HEK293 (cell line): ENCODE results near the gene NLGN1.

Experiments
- CTCF ChIA-PET: fragments of 350-600 bp; formaldehyde crosslinking; extraction: SDS; loops from one replicate; lab custom pipeline; 2021; ENCODE audit warnings: antibody characterized with exemption; lab: Yijun Ruan, JAX
- POLR2A ChIA-PET: fragments of 300-600 bp; formaldehyde crosslinking; extraction: SDS; loops from one replicate; lab custom pipeline; 2020; ENCODE audit warnings: antibody characterized with exemption, inconsistent platforms; lab: Yijun Ruan, JAX
- H3K27ac ChIP-seq: fragments of 200-500 bp; sonication (Bioruptor generic); 2 replicates; pipeline ENCODE4 v1.5.1; 2014; ENCODE audit warnings: low read depth, low read length, control low read depth, inconsistent platforms; ENCODE audit errors: extremely low read depth
- H3K36me3 ChIP-seq, 2 experiments: fragments of 200-500 bp in 1 of 2; sonication (Bioruptor generic) in 1 of 2; 1 replicate in 1 of 2; 2 replicates in 1 of 2; pipeline ENCODE4 v1.5.1; 2014 to 2017; ENCODE audit warnings: inconsistent platforms in 2 of 2, low read length in 2 of 2; ENCODE audit not compliant: control insufficient read depth in 2 of 2, insufficient read depth in 1 of 2
- H3K4me1 ChIP-seq: fragments of 200-500 bp; sonication (Bioruptor generic); 2 replicates; pipeline ENCODE4 v1.5.1; 2014; ENCODE audit warnings: mild to moderate bottlenecking, low read length, inconsistent platforms; ENCODE audit not compliant: control insufficient read depth, insufficient read depth
- H3K4me3 ChIP-seq: 2 replicates; pipeline ENCODE4 v1.5.1; 2011; ENCODE audit warnings: low read depth, mild to moderate bottlenecking, control low read depth, low read length, moderate library complexity
- H3K9me3 ChIP-seq: fragments of 200-500 bp; sonication (Bioruptor generic); 2 replicates; pipeline ENCODE4 v1.5.1; 2014; ENCODE audit warnings: low read depth, low read length, inconsistent platforms; ENCODE audit not compliant: control insufficient read depth, insufficient read depth
- GFI1B ChIP-seq: fragments of 450-650 bp; formaldehyde crosslinking; IDR thresholded peaks from 2 replicates; pipeline ENCODE4 v1.5.1; 2016; ENCODE audit warnings: missing biosample characterization, missing genetic modification characterization
- GLI2 ChIP-seq: fragments of 450-650 bp; formaldehyde crosslinking; IDR thresholded peaks from 2 replicates; pipeline ENCODE4; 2017; ENCODE audit warnings: missing biosample characterization, missing genetic modification characterization, low read depth, borderline replicate concordance
- GLIS2 ChIP-seq: fragments of 450-650 bp; formaldehyde crosslinking; IDR thresholded peaks from 2 replicates; pipeline ENCODE4 v1.5.1; 2016; ENCODE audit warnings: missing biosample characterization, missing genetic modification characterization
- KLF8 ChIP-seq: fragments of 450-650 bp; formaldehyde crosslinking; IDR thresholded peaks from 2 replicates; pipeline ENCODE4 v1.5.1; 2016; ENCODE audit warnings: missing biosample characterization, missing genetic modification characterization
- KLF9 ChIP-seq: fragments of 450-650 bp; formaldehyde crosslinking; IDR thresholded peaks from 2 replicates; pipeline ENCODE4 v1.5.1; 2016; ENCODE audit warnings: missing biosample characterization, missing genetic modification characterization, low read depth
- REPIN1 ChIP-seq: fragments of 450-650 bp; formaldehyde crosslinking; IDR thresholded peaks from 2 replicates; pipeline ENCODE4 v1.5.1; 2017; ENCODE audit warnings: missing biosample characterization, missing genetic modification characterization, low read depth
- REST ChIP-seq: fragments of 450-650 bp; formaldehyde crosslinking; IDR thresholded peaks from 2 replicates; pipeline ENCODE4 v1.5.1; 2016; ENCODE audit warnings: missing biosample characterization, missing genetic modification characterization
- SALL2 ChIP-seq: fragments of 450-650 bp; formaldehyde crosslinking; IDR thresholded peaks from 2 replicates; pipeline ENCODE4 v1.5.0; 2017; ENCODE audit warnings: missing biosample characterization, mild to moderate bottlenecking, missing genetic modification characterization, borderline replicate concordance
- SETDB1 ChIP-seq: IDR thresholded peaks from one replicate; pipeline ENCODE4 v1.6.1; 2017; ENCODE audit warnings: mild to moderate bottlenecking, low read length, moderate library complexity, mixed read lengths; ENCODE audit not compliant: insufficient read length
- SP7 ChIP-seq: fragments of 450-650 bp; formaldehyde crosslinking; IDR thresholded peaks from 2 replicates; pipeline ENCODE4 v1.5.1; 2016; ENCODE audit warnings: missing biosample characterization, missing genetic modification characterization
- ZBTB7A ChIP-seq: fragments of 450-650 bp; formaldehyde crosslinking; IDR thresholded peaks from 2 replicates; pipeline ENCODE4 v1.5.1; 2016; ENCODE audit warnings: low read depth, missing biosample characterization, missing genetic modification characterization
- ZEB2 ChIP-seq: fragments of 450-650 bp; formaldehyde crosslinking; IDR thresholded peaks from 2 replicates; pipeline ENCODE4 v1.5.1; 2016; ENCODE audit warnings: missing biosample characterization, missing genetic modification characterization
- ZNF10 ChIP-seq: fragments of 450-650 bp; formaldehyde crosslinking; IDR thresholded peaks from 2 replicates; pipeline ENCODE4 v1.5.1; 2017; ENCODE audit warnings: missing biosample characterization, missing genetic modification characterization
- ZNF114 ChIP-seq: fragments of 450-650 bp; formaldehyde crosslinking; IDR thresholded peaks from 2 replicates; pipeline ENCODE4 v1.5.0; 2017; ENCODE audit warnings: missing biosample characterization, missing genetic modification characterization
- ZNF133 ChIP-seq: fragments of 450-650 bp; formaldehyde crosslinking; IDR thresholded peaks from 2 replicates; pipeline ENCODE4 v1.5.1; 2016; ENCODE audit warnings: missing biosample characterization, missing genetic modification characterization
- ZNF140 ChIP-seq: fragments of 450-650 bp; formaldehyde crosslinking; IDR thresholded peaks from 2 replicates; pipeline ENCODE4 v1.5.1; 2016; ENCODE audit warnings: missing biosample characterization, missing genetic modification characterization
- ZNF169 ChIP-seq: fragments of 450-650 bp; formaldehyde crosslinking; IDR thresholded peaks from 2 replicates; pipeline ENCODE4 v1.5.1; 2016; ENCODE audit warnings: missing biosample characterization, missing genetic modification characterization
- ZNF184 ChIP-seq: fragments of 450-650 bp; IDR thresholded peaks from 2 replicates; pipeline ENCODE4 v1.5.1; 2018; ENCODE audit warnings: missing biosample characterization, mild to moderate bottlenecking, missing genetic modification characterization
- ZNF211 ChIP-seq: fragments of 450-650 bp; formaldehyde crosslinking; IDR thresholded peaks from 2 replicates; pipeline ENCODE4 v1.5.1; 2016; ENCODE audit warnings: low read depth, missing biosample characterization, missing genetic modification characterization
- ZNF239 ChIP-seq: fragments of 450-650 bp; formaldehyde crosslinking; IDR thresholded peaks from 2 replicates; pipeline ENCODE4 v1.5.1; 2016; ENCODE audit warnings: missing biosample characterization, missing genetic modification characterization
- ZNF292 ChIP-seq: fragments of 450-650 bp; formaldehyde crosslinking; IDR thresholded peaks from 2 replicates; pipeline ENCODE4 v1.5.1; 2016; ENCODE audit warnings: low read depth, missing biosample characterization, missing genetic modification characterization, borderline replicate concordance
- ZNF350 ChIP-seq: fragments of 450-650 bp; formaldehyde crosslinking; IDR thresholded peaks from 2 replicates; pipeline ENCODE4 v1.5.0; 2017; ENCODE audit warnings: missing biosample characterization, mild to moderate bottlenecking, missing genetic modification characterization
- ZNF37A ChIP-seq: fragments of 450-650 bp; IDR thresholded peaks from 2 replicates; pipeline ENCODE4 v1.5.1; 2018; ENCODE audit warnings: missing biosample characterization, missing genetic modification characterization
- ZNF513 ChIP-seq: fragments of 450-650 bp; IDR thresholded peaks from 2 replicates; pipeline ENCODE4 v1.5.1; 2018; ENCODE audit warnings: missing biosample characterization, missing genetic modification characterization
- ZNF560 ChIP-seq: fragments of 450-650 bp; formaldehyde crosslinking; IDR thresholded peaks from 2 replicates; pipeline ENCODE4 v1.5.1; 2017; ENCODE audit warnings: missing biosample characterization, missing genetic modification characterization, borderline replicate concordance
- ZNF571 ChIP-seq: fragments of 450-650 bp; formaldehyde crosslinking; IDR thresholded peaks from 2 replicates; pipeline ENCODE4 v1.5.0; 2017; ENCODE audit warnings: missing biosample characterization, missing genetic modification characterization
- ZNF580 ChIP-seq: fragments of 450-650 bp; formaldehyde crosslinking; IDR thresholded peaks from 2 replicates; pipeline ENCODE4 v1.5.1; 2016; ENCODE audit warnings: missing biosample characterization, missing genetic modification characterization
- ZNF585B ChIP-seq: fragments of 450-650 bp; formaldehyde crosslinking; IDR thresholded peaks from 2 replicates; pipeline ENCODE4 v1.5.1; 2016; ENCODE audit warnings: missing biosample characterization, missing genetic modification characterization
- TF ChIP-seq, protein P1 (sequence below): IDR thresholded peaks from 2 replicates; pipeline ENCODE4 v1.6.1; 2011; ENCODE audit warnings: mild to moderate bottlenecking, low read depth, low read length, borderline replicate concordance
- TF ChIP-seq, protein P2 (sequence below): fragments of 450-650 bp; formaldehyde crosslinking; IDR thresholded peaks from 2 replicates; pipeline ENCODE4 v1.5.1; 2017; ENCODE audit warnings: missing biosample characterization, missing genetic modification characterization
- TF ChIP-seq, protein P3 (sequence below): fragments of 450-650 bp; formaldehyde crosslinking; IDR thresholded peaks from 2 replicates; pipeline ENCODE4 v1.5.1; 2016; ENCODE audit warnings: missing biosample characterization, missing genetic modification characterization

NLGN1 gene

GRCh38 chr3:173785004-173785403 is 387.5 kb downstream of the NLGN1 start (continued):
- no peak for TF ChIP-seq ZNF133 (tag by site-specific recombination)

- POLR2A ChIA-PET, result no interaction called here
Measured at GRCh38 chr3:173789530-173790162, 392.1 kb downstream of the NLGN1 start.

GRCh38 chr3:173793963-173794362 is 396.4 kb downstream of the NLGN1 start:
- POLR2A ChIA-PET, result no interaction called here
- TF ChIP-seq ZNF211 (tag by site-specific recombination) (no peak), KLF8 (tag by site-specific recombination) (no peak), ZNF140 (tag by site-specific recombination) (no peak), ZNF10 (no peak), ZNF350 (tag by site-specific recombination) (no peak), GFI1B (tag by site-specific recombination) (no peak), ZNF580 (tag by site-specific recombination) (no peak), ZNF585B (tag by site-specific recombination) (no peak), SALL2 (tag by site-specific recombination) (no peak), ZNF184 (tag by site-specific recombination) (no peak), REST (tag by site-specific recombination) (no peak), ZEB2 (tag by site-specific recombination) (no peak)
- TF ChIP-seq, protein P1, sequence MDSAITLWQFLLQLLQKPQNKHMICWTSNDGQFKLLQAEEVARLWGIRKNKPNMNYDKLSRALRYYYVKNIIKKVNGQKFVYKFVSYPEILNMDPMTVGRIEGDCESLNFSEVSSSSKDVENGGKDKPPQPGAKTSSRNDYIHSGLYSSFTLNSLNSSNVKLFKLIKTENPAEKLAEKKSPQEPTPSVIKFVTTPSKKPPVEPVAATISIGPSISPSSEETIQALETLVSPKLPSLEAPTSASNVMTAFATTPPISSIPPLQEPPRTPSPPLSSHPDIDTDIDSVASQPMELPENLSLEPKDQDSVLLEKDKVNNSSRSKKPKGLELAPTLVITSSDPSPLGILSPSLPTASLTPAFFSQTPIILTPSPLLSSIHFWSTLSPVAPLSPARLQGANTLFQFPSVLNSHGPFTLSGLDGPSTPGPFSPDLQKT, result no peak
- TF ChIP-seq, protein P2, sequence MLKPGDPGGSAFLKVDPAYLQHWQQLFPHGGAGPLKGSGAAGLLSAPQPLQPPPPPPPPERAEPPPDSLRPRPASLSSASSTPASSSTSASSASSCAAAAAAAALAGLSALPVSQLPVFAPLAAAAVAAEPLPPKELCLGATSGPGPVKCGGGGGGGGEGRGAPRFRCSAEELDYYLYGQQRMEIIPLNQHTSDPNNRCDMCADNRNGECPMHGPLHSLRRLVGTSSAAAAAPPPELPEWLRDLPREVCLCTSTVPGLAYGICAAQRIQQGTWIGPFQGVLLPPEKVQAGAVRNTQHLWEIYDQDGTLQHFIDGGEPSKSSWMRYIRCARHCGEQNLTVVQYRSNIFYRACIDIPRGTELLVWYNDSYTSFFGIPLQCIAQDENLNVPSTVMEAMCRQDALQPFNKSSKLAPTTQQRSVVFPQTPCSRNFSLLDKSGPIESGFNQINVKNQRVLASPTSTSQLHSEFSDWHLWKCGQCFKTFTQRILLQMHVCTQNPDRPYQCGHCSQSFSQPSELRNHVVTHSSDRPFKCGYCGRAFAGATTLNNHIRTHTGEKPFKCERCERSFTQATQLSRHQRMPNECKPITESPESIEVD, result no peak

More at GRCh38 chr3:173789530-173790162, 392.1 kb downstream of the NLGN1 start:
- Histone ChIP-seq H3K36me3 (no peaks in the 10 kb centered on the region), H3K4me1 (no peaks in the 10 kb centered on the region), H3K9me3 (no peaks in the 10 kb centered on the region), H3K27ac (no peak overlapping the region), H3K4me3 (no peak overlapping the region)
- CTCF ChIA-PET, result no interaction called here
- no peak for TF ChIP-seq ZNF292
- no peak for TF ChIP-seq ZNF571 (tag by site-specific recombination)
- no peak for TF ChIP-seq GLI2 (tag by site-specific recombination)
- TF ChIP-seq ZNF560, result no peak
- no peak for TF ChIP-seq ZNF114 (tag by site-specific recombination)
- no peak for TF ChIP-seq GLIS2 (tag by site-specific recombination)
- TF ChIP-seq ZNF37A, result no peak
- no peak for TF ChIP-seq ZNF513 (tag by site-specific recombination)
- no peak for TF ChIP-seq SETDB1
- TF ChIP-seq ZNF239 (tag by site-specific recombination), result no peak
- no peak for TF ChIP-seq REPIN1 (tag by site-specific recombination)
- TF ChIP-seq SP7 (tag by site-specific recombination), result no peak
- TF ChIP-seq ZNF169 (tag by site-specific recombination), result no peak
- TF ChIP-seq KLF9 (tag by site-specific recombination), result no peak
- TF ChIP-seq, protein P3, sequence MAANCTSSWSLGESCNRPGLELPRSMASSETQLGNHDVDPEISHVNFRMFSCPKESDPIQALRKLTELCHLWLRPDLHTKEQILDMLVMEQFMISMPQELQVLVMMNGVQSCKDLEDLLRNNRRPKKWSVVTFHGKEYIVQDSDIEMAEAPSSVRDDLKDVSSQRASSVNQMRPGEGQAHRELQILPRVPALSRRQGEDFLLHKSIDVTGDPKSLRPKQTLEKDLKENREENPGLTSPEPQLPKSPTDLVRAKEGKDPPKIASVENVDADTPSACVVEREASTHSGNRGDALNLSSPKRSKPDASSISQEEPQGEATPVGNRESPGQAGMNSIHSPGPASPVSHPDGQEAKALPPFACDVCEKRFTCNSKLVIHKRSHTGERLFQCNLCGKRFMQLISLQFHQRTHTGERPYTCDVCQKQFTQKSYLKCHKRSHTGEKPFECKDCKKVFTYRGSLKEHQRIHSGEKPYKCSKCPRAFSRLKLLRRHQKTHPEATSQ (tag by site-specific recombination), result no peak
- no peak for TF ChIP-seq ZBTB7A

More at GRCh38 chr3:173793963-173794362, 396.4 kb downstream of the NLGN1 start:
- no peak overlapping the region for H3K4me3 ChIP-seq
- no peaks in the 10 kb centered on the region for H3K4me1 ChIP-seq
- CTCF ChIA-PET, result no interaction called here
- H3K27ac ChIP-seq, result no peak overlapping the region
- H3K9me3 ChIP-seq, result no peaks in the 10 kb centered on the region
- no peaks in the 10 kb centered on the region for H3K36me3 ChIP-seq
